ENCODE results near the gene KDM2B.
A peak's percentile ranks its signal among the peaks of the same experiment; 100 is the strongest.

Gene KDM2B

GRCh38 chr12:121558956-121559355, 21.9 kb downstream of the KDM2B start:
- DNase-seq = no peak

- no peak for DNase-seq
Observed at GRCh38 chr12:121550974-121551634, 29.7 kb downstream of the KDM2B start.

- DNase-seq = no peak
Observed at GRCh38 chr12:121549075-121549474, 31.7 kb downstream of the KDM2B start.

- no peak for DNase-seq
Observed at GRCh38 chr12:121545480-121545879, 35.3 kb downstream of the KDM2B start.

- no peak for DNase-seq
Observed at GRCh38 chr12:121543786-121544185, 37.0 kb downstream of the KDM2B start.

GRCh38 chr12:121539908-121540307, 40.9 kb downstream of the KDM2B start:
- DNase-seq = no peak

GRCh38 chr12:121538699-121539061, 42.1 kb downstream of the KDM2B start:
- DNase-seq = no peak

- no peak for DNase-seq
Observed at GRCh38 chr12:121537814-121538698, 42.8 kb downstream of the KDM2B start.

GRCh38 chr12:121536899-121537813, 43.7 kb downstream of the KDM2B start:
- peak; percentile 84 for DNase-seq

GRCh38 chr12:121536054-121536898, 44.5 kb downstream of the KDM2B start:
- DNase-seq = peak; percentile 20

- no peak for DNase-seq
Observed at GRCh38 chr12:121535150-121536053, 45.4 kb downstream of the KDM2B start.

- DNase-seq = no peak
Observed at GRCh38 chr12:121534495-121535148, 46.2 kb downstream of the KDM2B start.

GRCh38 chr12:121533394-121534090, 47.3 kb downstream of the KDM2B start:
- DNase-seq = no peak

- no peak for DNase-seq
Observed at GRCh38 chr12:121532503-121533393, 48.1 kb downstream of the KDM2B start.

- no peak for DNase-seq
Observed at GRCh38 chr12:121531356-121531750, 49.5 kb downstream of the KDM2B start.

GRCh38 chr12:121530600-121531355, 50.0 kb downstream of the KDM2B start:
- DNase-seq = peak; percentile 64

- DNase-seq = no peak
Observed at GRCh38 chr12:121529184-121529583, 51.6 kb downstream of the KDM2B start.

GRCh38 chr12:121525411-121525810, 55.4 kb downstream of the KDM2B start:
- DNase-seq = no peak

Data from GF-D8 (cell line).